GM12891 (cell line): ENCODE measurements around the gene SPON2.

Experiments used
- DNase-seq: peaks from one replicate; pipeline ENCODE4 v3.0.0; 2011; ENCODE audit warnings: low spot score; ENCODE audit not compliant: insufficient read length
- FAIRE-seq: peaks from 2 replicates; lab custom pipeline; 2011; peaks lifted over from hg19 to GRCh38; lab: Jason Lieb, UNC
- PAX5 ChIP-seq: IDR thresholded peaks from 2 replicates; pipeline ENCODE4 v1.6.1; 2011; ENCODE audit warnings: low read length, moderate library complexity, mild to moderate bottlenecking; ENCODE audit not compliant: insufficient read depth, severe bottlenecking
- POLR2A ChIP-seq: IDR thresholded peaks from 2 replicates; pipeline ENCODE4 v1.6.1; 2011; ENCODE audit warnings: low read depth, low read length, control low read depth
- POLR2AphosphoS5 ChIP-seq: IDR thresholded peaks from 2 replicates; pipeline ENCODE4 v1.6.1; 2011; ENCODE audit warnings: low read depth, low read length, control low read depth
- POU2F2 ChIP-seq: IDR thresholded peaks from 2 replicates; pipeline ENCODE4 v1.6.1; 2011; ENCODE audit warnings: low read depth, mild to moderate bottlenecking, control low read depth, low read length, moderate library complexity
- SPI1 ChIP-seq: IDR thresholded peaks from 2 replicates; pipeline ENCODE4 v1.6.1; 2011; ENCODE audit warnings: low read depth, low read length, control low read depth
- TAF1 ChIP-seq: IDR thresholded peaks from 2 replicates; pipeline ENCODE4 v1.6.1; 2011; ENCODE audit warnings: low read depth, low read length, control low read depth

Gene SPON2

DNA sequence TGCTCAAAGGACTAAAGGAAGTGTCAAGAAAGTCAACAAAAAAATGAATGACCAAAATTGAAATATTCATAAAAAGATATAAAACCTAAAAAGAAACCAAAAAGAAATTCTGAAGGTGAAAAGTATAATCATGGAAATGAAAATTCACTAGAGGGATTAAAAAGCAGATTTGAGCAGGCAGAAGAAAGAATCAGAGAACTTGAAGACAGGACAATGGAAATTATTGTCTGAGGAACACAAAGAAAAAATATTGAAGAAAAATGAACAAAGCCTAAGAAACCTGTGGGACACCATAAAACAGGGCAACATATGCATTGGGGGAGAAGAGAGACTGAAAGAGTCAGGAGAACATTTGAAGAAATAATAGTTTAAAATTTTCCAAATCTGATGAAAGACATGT lies 9.9 kb upstream of the SPON2 start:
- TF ChIP-seq POLR2AphosphoS5 (no peak), PAX5 (no peak), POLR2A (no peak)
- FAIRE-seq: no peak
- DNase-seq: no peak

DNA sequence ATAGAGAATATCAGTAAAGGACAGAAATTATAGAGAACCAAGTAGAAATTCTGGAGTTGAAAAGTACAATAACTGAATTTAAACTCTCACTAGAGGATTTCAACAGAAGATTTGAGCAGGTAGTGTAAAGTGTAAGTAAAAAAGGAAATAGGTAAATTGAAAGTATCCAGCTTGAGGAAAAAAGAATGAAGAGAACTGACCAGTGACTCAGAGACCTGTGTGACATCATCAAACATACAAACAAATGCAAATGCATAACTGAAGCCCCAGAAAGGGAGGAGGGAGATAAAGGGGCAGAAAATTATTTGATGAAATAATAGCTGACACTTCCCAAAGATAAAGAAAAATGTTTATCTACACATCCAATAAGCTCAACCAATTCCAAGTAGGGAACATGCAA lies 8.3 kb upstream of the SPON2 start:
- no peak for DNase-seq
- TF ChIP-seq PAX5 (no peak), POLR2AphosphoS5 (no peak), TAF1 (no peak), SPI1 (no peak), POU2F2 (no peak), POLR2A (no peak)
- FAIRE-seq: no peak

DNA sequence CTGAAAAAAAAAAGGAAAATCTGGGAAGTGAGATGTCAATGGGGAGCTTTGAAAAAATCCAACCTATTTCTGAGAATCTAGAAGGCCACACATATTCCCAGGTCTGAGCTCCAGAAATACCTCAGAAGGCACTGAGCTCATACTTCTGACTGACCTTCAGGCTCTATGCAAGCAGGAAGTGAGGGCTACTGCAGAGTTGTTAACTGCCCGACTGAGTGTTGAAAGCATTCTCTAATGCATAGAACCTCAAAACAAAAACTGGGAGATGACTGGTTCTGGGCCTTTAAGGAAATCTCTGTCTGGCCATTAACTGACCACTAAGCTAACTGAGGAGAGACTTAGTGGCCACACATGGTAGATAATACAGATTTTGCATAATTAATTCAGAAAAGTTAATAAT lies 7.6 kb upstream of the SPON2 start:
- no peak for FAIRE-seq
- no peak for DNase-seq
- TF ChIP-seq POLR2A (no peak), SPI1 (no peak), POLR2AphosphoS5 (no peak), TAF1 (no peak), PAX5 (no peak), POU2F2 (no peak)

DNA sequence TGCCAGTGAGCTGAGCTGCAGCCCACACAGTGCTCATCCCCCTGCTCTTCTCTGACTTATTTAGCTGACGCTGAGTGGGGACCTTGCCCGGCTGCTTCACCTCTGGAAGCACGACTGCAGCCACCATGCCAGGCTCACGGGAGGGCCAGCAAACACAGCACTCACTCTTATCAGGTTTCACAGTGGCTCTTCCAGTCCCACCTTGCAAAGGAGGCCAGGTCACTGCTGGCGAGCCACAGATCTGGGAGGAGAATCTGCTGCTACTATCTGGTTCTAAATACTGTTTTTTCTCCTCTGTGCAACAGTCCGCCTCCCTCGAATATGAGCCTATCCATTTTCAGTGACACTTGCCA lies 6.7 kb upstream of the SPON2 start:
- DNase-seq (no peak), FAIRE-seq (no peak)
- TF ChIP-seq POLR2A: no peak
- TF ChIP-seq TAF1: no peak
- TF ChIP-seq POU2F2: no peak
- no peak for TF ChIP-seq POLR2AphosphoS5
- TF ChIP-seq SPI1: no peak
- TF ChIP-seq PAX5: no peak

DNA sequence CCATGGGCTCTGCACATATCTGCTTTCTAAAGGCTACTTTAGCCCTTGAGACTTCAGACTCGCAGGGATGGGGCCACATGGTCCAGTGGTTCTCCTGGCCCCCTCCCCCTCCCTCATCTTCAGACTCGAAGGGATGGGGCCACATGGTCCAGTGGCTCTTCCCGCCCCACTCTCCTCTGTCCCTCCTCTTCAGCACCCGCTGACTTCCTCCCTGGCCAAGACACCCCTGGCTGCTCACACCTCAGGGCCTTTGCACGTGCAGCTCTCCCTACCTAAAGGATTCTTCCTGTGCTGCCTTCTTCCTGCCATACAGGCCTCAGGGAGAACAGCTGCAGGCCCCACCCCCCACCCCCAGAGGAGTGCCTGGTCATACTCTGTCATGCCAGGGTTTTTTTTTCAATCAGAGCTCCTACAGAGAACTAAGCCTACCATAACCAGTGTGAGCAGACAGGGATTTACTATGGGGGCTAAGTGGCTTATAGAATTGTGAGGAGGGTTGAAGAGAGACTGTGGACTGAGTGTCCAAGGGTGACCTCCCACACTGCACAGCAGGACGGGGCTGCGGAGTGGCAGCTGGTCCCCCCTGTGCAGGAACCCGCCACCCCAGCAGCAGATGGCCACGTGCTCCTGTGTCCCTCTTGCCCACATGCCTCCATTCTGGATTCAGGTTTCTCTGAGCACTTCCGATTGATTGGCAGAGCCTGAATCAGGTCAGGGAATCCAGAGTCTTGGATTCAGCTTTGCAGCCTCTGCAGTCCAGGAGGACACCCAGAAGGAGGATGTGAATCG lies 6.1 kb upstream of the SPON2 start:
- no peak for TF ChIP-seq SPI1
- TF ChIP-seq POU2F2: no peak
- no peak for TF ChIP-seq PAX5
- TF ChIP-seq POLR2A: no peak
- TF ChIP-seq TAF1: no peak
- TF ChIP-seq POLR2AphosphoS5: no peak
- FAIRE-seq (no peak), DNase-seq (no peak)

DNA sequence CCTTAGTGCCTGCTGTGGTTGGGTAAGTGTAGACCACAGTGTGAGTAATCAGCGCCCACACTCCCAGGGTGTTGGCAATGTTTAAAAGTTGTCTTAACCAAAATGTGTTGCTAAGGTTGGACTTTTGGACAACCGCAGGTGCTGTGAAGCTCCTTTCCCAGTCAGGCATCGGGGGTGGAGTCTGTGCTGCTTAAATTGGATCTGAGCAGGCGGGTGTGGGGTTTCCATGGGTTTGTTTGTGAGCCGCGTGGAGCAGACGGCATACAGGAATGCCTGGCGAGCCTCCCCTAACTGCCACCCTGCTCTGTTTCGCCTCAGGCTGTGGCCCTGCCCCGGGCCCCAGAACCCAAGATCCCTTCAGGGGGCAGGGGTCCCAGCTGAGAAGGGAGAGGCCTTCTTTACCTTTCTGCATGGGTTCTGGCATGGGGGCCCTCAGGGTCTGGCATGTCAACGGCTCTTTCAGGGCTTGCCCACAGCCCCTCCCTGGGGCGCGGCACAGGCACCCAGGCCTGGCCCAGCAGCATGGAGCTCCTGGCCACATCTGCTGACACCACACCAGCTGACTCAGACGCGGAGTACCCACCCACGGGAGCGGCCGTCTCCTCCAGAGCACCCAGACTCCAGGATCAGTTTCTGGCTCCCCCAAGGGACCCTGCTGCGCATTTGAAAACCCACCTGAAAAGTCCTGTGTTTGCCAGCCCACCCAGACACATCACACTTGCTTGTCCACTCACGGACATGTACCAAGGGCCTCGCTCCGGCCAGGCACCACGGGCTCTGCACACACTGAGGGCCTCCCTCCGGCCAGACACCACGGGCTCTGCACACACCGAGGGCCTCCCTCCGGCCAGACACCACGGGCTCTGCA lies 5.1 kb upstream of the SPON2 start:
- DNase-seq (no peak), FAIRE-seq (no peak)
- TF ChIP-seq POLR2AphosphoS5 (no peak), PAX5 (no peak), TAF1 (no peak)

DNA sequence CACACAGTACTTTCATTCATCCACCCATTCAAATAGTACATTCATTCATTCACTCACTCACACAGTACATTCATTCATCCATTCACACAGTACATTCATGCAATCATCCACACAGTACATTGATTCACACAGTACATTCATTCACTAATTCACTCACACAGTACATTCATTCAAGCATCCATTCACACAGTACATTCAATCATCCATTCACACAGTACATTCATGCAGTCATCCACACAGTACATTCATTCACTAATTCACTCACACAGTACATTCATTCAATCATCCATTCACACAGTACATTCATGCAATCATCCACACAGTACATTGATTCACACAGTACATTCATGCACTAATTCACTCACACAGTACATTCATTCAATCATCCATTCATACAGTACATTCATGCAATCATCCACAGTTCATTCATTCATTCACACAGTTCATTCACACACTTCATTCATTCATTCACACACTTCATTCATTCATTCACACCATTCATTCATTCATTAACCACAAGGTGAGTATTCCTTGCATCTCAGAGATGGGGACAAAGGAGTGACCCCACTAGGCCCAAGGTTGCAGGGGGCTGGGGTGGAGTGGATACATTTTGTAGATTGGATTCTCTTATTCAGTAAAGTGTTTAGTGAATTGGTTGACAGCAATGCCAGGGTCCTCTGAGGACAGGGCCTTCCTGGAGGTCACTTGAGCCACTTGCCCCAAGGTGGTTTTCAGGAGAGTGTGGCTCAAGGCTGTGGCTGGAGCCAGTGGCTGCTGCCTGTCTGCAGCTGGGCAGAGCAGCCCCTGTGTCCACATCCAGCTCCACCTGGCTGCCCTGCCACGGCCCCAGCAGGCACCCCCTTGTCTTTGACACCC lies 4.3 kb upstream of the SPON2 start:
- no peak for DNase-seq
- no peak for TF ChIP-seq SPI1
- no peak for TF ChIP-seq TAF1
- no peak for TF ChIP-seq POU2F2
- no peak for TF ChIP-seq POLR2AphosphoS5
- TF ChIP-seq PAX5: no peak
- TF ChIP-seq POLR2A: no peak
- FAIRE-seq: peak; percentile 92

DNA sequence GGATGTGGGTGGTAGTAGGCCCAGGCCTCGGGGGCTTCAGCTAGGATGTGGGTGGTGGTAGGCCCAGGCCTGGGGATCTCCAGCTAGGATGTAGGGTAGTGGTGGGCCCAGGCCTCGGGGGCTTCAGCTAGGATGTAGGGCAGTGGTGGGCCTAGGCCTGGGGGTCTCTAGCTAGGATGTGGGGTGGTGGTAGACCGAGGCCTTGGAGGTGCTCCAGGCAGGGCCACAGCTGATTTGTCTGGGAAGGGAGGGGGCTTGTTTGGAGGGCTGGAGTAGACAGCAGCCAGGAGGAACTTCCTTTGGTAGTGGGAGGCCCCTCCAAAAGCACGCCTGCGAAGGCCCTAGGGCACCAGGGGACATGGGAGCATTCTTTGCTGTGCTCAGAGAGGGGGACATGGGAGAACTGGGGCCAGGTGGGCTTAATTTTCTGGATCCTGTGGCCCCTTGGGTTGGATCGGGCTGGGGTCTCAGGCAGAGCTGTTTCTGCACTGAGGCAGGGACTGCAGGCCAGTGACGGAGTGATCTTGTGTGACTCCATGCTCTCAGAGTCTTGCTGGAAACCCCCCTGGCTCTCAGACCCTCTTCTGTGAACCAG lies 3.3 kb upstream of the SPON2 start:
- DNase-seq: no peak
- FAIRE-seq: no peak
- TF ChIP-seq POLR2A (no peak), POLR2AphosphoS5 (no peak), POU2F2 (no peak), SPI1 (no peak), PAX5 (no peak), TAF1 (no peak)

DNA sequence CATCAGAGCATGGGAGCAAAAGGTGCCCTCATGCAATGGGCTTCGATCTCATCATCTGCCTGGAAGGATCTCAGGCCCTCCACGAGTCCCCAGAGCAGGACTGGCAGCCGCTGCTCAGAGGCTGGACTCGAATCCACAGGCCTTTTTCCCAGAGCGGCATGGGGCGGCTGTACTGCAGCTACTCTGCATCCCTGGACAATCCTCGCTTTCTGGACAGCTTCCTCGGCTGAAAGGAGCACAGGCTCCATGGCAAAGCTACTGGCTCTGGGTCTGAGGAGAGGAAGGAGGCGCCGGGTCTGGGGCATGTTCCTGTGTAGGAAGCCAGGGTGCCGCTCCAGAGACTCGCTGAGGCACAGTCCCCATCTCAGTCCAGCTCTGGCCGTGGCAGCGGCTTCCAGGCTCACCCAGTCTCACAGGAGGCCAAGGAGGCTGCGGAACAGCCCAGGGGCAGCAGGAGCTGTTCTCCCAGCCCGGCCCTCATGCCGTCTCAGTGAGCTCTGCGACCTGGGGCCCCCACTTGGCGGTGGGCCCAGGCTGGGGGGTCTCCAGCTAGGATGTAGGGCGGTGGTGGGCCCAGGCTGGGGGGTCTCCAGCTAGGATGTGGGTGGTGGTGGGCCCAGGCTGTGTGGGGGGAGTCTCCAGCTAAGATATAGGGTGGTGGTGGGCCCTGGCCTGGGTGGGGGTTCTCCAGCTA lies 2.7 kb upstream of the SPON2 start:
- no peak for DNase-seq
- FAIRE-seq: no peak
- TF ChIP-seq POU2F2: no peak
- TF ChIP-seq PAX5: no peak
- TF ChIP-seq POLR2A: no peak
- TF ChIP-seq TAF1: no peak
- no peak for TF ChIP-seq POLR2AphosphoS5
- no peak for TF ChIP-seq SPI1
